Upper lobe of left lung (tissue), 4 donors: ENCODE data around the gene MGST2.

Source experiments
- EP300 ChIP-seq, 4 donors: sonication (generic); formaldehyde crosslinking; IDR thresholded peaks; one replicate each; pipeline ENCODE4 v1.5.1; 2017; ENCODE audit warnings: antibody characterized with exemption in 4 of 4, control low read depth in 2 of 4
- POLR2A ChIP-seq, 4 donors: fragments of 450-650 bp; IDR thresholded peaks; one replicate each; pipeline ENCODE4 v1.5.1; 2016 to 2017; ENCODE audit warnings: antibody characterized with exemption in 4 of 4, mild to moderate bottlenecking in 2 of 4
- POLR2AphosphoS5 ChIP-seq, 2 donors: sonication (generic); formaldehyde crosslinking; IDR thresholded peaks; one replicate each; pipeline ENCODE4 v1.5.1; 2017; ENCODE audit warnings: antibody characterized with exemption in 2 of 2
- TF ChIP-seq, protein P1 (sequence below), 6 experiments: fragments of 450-650 bp in 4 of 6; fragments of 200-600 bp in 2 of 6; sonication (generic) in 2 of 6; IDR thresholded peaks; one replicate each; pipeline ENCODE4 v1.5.1; 2016 to 2019; ENCODE audit warnings: antibody characterized with exemption in 6 of 6

DNA sequence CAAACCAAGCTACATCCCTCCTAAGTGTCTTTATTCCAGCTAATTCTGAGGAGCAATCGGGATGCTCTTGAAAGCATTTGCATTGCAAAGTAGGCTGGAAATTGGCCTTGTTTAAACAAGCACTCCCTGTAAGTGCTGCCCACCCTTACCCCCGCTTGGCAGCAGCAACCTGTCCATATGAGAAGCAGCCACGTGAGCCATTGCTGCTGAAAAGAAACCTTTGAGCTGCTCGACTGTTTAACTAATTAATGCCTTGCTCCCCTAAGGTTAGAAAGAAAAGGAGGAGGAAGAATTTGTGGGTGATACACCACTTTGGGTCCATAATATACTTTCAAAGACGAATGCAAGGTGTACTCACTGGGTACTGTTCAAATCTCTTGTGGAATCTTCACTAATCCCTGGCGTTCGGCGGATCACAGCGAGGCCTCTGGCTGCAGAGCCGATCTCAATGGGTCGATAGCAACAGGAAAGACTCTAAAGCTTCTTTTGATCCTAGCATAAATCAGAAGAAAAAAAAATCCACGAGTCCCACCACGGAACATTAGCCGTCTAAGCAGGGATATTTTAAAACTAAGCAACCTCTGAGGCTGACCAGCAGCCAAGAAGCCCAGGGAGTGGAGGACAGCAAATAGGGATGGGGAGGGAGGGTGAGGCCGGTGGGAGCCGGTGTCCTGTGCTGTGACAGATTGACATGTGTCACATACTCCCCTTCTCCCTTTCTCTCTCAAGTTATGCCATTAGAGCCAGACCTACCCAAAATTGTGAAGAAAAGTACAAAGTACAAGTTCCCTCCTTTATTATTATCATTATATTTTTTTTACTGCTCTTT lies 37.2 kb upstream of the MGST2 start:
- TF ChIP-seq, protein P1, sequence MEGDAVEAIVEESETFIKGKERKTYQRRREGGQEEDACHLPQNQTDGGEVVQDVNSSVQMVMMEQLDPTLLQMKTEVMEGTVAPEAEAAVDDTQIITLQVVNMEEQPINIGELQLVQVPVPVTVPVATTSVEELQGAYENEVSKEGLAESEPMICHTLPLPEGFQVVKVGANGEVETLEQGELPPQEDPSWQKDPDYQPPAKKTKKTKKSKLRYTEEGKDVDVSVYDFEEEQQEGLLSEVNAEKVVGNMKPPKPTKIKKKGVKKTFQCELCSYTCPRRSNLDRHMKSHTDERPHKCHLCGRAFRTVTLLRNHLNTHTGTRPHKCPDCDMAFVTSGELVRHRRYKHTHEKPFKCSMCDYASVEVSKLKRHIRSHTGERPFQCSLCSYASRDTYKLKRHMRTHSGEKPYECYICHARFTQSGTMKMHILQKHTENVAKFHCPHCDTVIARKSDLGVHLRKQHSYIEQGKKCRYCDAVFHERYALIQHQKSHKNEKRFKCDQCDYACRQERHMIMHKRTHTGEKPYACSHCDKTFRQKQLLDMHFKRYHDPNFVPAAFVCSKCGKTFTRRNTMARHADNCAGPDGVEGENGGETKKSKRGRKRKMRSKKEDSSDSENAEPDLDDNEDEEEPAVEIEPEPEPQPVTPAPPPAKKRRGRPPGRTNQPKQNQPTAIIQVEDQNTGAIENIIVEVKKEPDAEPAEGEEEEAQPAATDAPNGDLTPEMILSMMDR (IDR thresholded peaks at IDR 0.05) = no peak
- no peak for TF ChIP-seq POLR2A (IDR thresholded peaks at IDR 0.05)
- no peak for TF ChIP-seq POLR2AphosphoS5 (IDR thresholded peaks at IDR 0.05)
- no peak for TF ChIP-seq EP300 (IDR thresholded peaks at IDR 0.05)
